Erythroblast (primary cell): ENCODE data around the gene PDE2A.

ENCODE experiments used
- GATA1 ChIP-seq: IDR thresholded peaks from 2 replicates; pipeline ENCODE4 v1.6.1; 2011; ENCODE audit warnings: low read depth, mild to moderate bottlenecking, control low read depth, low read length, moderate library complexity
- POLR2A ChIP-seq: IDR thresholded peaks from 2 replicates; pipeline ENCODE4 v1.6.1; 2011; ENCODE audit warnings: mild to moderate bottlenecking, low read length

- TF ChIP-seq POLR2A (no peak), GATA1 (no peak)
These were observed 85.5 kb downstream of the PDE2A start for GRCh38 chr11:72588421-72589410.
